ENCODE results near the gene PNPLA5.
"Not testable (repeated sequence)": the region's sequence is repeated elsewhere in the genome, so short reads cannot be mapped to it uniquely, and the experiment has no call there.

The PNPLA5 gene, protein sequence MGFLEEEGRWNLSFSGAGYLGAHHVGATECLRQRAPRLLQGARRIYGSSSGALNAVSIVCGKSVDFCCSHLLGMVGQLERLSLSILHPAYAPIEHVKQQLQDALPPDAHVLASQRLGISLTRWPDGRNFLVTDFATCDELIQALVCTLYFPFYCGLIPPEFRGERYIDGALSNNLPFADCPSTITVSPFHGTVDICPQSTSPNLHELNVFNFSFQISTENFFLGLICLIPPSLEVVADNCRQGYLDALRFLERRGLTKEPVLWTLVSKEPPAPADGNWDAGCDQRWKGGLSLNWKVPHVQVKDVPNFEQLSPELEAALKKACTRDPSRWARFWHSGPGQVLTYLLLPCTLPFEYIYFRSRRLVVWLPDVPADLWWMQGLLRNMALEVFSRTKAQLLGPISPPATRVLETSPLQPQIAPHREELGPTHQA

DNA sequence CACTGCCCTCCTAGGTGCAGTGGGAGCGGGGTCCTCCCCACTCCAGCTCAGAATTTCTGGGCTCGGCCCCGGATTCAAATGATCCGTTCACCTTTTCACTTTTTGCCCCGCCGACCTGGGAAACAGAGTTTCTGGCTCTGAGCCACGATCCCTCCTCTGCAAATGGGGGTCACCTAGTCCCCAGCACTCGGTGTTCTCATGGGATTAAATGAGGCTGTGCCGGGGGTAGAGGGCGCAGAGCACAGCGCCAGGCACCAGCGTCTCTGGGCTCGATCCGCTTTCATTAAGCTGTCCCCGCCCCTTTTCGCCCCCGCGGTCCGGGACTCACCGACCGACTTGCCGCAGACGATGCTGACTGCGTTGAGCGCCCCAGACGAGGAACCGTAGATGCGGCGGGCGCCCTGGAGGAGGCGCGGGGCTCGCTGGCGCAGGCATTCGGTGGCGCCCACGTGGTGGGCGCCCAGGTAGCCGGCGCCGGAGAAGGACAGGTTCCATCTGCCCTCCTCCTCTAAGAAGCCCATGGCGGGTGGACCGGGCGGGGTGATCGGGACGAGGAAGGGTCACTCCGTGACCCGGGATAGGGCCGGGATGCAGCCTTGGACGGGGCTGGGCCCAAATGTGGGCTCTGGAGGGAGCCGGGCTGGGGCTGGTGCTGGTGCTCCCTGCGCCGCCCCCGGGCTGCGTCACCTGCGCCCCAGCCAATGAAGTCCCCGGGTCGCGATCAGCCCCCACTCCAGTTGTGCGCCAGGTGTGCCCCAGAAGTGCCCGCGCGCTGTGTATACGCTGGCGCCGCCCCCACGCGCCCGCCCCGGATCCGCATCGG, at the start of gene PNPLA5:
Gene PNPLA5 (minus strand): TSS at position 654 of the 823 bp plus-strand sequence. CDS start 133 bp downstream, at position 521.
- DNase-seq, result no peak

DNA sequence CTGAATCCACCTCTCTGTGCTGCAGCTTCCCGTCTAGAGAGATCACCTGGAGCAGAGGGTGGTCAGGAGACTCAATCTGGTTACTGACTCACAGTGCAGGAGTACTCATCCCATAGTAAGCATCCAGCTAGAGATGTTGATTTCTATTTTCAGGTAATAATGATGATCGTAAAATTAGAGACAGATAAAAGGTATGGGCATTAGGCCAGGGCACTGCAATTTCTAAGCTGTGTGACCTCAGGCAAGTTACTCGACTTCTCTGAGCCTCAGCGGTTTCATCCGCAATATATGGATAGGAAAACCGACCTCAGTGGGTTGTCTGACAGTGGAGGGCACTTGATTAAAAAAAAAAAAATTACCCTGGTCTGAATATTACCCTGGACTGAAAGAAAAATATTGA, 49.6 kb upstream of the PNPLA5 start:
- no peak for DNase-seq

DNA sequence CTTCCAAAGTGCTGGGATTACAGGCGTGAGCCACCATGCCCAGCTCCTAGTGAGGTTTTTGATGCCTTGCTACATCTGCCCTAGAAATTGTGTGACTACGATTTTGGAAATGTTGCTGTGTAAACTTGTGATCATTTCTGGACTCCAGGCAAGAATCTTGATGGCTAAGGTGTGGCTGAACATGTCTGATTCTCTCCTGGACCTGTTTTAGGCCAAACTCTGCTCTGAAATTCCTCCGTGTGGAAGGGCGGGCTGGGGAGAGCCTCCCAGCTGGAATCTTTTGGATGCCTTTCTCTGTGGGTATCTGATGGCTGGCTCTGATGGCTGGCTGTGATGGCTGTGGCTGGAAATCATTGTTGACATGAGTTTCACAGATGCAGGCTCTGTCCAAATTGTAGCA, 40.0 kb upstream of the PNPLA5 start:
- DNase-seq, result no peak

DNA sequence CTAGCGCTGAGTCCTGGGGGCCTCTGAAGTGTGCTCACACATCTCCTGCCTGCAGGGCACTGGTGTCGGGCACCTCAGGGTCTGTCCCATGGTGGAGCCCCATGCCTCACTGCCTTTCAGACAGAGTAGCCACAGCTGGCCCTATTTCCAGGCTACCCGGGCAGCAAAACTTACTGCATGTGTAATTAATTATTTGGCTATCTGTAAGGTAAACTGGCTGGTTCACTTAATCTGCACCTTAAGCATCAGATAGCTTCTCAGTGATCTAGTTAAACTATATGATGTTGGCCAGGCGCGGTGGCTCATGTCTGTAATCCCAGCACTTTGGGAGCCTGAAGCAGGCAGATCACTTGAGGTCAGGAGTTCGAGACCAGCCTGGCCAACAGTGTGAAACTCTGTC, 37.1 kb upstream of the PNPLA5 start:
- DNase-seq, result no peak

DNA sequence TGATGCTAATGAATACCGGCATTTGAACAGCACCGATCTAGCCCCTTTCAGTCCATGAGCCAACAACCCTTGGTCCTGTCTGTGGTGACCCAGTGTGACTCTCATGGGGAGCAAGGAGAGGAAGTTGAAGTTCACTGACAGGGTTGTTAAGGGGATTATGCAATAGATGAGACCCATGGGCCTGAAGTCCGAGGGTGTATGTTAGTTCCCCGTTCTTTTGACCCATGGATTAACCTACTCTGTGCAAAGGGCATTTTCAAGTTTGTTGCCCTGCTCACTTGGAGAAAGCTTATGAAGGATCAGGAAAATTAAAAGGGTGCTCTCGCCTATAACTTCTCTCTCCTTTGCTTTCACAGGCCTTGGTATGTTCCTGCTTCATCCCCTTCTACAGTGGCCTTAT, 36.7 kb upstream of the PNPLA5 start:
- DNase-seq, result no peak

DNA sequence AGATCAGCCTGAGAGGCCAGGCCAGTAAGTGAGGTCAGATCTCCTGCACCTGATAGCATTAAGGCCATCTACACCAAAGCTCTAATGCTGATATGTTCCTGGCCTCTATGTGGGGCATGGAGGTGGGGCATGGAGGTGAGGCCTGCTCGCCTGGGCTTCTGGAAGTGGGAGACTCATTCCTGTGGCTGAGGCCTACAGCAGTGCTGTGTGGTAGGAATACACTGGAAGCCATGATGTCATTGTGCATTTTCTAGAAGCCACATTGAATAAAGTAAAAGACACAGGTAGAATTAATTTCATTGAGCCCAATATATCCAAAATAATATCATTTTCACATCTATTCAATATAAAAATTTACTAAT, 34.5 kb upstream of the PNPLA5 start:
- DNase-seq, result no peak

DNA sequence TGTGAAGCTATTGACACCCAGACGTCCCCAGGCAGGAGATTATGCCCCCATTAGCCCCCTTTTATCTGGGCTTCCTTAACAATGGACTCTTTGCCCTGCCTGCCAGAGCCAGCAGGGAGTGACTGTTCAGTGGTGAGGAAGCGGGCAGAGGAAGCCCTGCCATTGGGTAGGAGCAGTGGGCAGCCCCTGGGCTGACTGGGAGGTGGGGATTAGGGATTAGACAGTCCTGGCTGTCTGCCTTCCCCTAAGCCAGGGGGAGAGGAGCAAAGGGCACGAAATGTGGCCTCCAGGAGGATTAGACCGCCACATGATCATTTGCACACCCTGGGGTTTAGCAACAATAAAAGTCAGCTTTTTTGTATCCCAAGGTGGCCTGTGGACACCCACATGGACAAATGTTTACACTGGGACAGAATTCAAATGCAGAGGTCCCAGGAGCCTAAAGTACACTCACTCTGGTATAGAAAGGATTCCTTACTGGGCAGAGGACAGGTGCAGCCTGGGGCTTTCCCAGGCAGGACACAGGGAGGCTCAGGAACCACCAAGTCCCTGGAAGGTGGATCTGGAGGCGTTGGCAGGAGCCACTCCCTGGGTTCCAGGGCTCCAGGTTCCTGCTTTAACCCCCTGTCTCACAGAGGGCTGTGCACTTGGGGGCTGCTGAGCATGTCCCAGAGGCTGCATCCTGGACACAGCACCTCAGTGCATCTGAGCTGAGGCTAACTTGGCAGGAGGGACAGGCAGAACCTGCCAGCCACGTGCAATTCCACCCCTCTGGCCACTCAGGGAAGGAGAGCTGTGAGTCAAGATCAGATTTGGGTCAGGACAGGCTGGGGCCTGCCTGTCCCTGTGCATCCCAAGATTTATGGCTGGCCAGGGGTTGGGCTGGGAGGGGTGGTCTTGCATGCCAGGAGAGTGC, 33.9 kb upstream of the PNPLA5 start:
- DNase-seq, result no peak

DNA sequence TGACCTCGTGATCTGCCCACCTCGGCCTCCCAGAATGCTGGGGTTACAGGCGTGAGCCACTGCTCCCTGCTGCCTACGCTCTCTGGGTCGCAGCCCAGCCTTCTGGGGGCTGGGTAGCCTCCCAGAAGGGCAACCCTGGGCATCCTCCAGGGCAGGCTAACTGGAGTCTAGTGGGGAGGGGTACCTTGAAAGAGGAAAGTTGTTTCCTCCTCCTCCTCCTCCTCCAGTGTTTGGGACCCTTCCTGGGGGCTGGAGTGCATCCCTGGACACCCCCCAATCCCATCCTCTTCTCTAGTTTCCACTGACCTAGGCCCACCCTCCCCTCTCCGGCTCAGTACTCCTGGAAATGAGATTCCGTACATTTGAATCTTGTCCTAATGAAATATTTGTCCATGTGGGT, 33.1 kb upstream of the PNPLA5 start:
- no peak for DNase-seq

DNA sequence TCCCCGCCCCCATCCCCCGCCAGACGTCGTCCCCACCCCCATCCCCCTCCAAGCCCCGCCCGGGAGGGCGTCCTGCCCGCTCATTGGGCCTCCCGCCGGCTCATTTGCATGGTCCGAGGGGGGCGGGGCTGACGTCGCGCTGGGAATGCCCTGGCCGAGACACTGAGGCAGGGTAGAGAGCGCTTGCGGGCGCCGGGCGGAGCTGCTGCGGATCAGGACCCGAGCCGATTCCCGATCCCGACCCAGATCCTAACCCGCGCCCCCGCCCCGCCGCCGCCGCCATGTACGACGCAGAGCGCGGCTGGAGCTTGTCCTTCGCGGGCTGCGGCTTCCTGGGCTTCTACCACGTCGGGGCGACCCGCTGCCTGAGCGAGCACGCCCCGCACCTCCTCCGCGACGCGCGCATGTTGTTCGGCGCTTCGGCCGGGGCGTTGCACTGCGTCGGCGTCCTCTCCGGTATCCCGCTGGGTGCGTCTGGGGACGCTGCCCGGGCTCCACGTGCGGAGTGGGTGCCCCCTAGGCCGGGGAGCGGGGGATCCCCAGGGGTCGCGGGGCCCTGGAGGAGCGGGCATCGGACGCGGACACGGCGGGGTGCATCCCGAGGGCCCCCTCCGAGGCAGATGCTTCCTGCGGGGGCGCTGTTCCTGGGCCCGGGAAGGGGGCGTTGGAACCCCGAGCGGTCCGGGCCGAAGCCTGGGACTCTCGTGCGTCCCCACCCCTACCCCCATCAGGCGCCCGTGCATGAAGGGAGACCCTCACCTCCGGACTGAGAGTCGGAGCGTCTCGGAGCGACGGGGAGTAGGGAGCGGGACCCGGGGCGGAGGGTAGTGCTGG, 32.0 kb upstream of the PNPLA5 start, which contains the start of gene PNPLA3:
Gene PNPLA3 (plus strand): TSS at position 175 of the 834 bp plus-strand sequence. CDS start 107 bp downstream, at position 282.
- no peak for DNase-seq

DNA sequence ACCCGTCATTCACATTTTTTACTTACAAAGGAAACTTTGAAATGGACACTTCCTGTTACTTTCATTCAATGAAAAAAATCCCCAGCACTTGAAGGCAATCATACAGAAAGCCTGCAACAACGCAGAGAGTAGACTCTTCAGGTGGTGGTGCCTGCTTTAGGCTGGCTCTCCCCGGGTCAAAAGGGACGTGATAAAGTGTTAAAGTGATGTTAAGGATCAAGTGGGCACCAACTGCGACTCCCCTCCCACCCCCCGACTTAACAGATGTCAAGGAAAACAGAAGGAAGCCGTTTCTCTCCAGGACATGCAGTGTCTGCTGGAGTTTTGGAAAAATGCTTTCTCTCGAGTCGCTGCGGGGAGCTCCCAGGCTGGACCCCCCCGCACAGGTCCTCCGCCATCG, 31.4 kb upstream of the PNPLA5 start:
- DNase-seq, result no peak

DNA sequence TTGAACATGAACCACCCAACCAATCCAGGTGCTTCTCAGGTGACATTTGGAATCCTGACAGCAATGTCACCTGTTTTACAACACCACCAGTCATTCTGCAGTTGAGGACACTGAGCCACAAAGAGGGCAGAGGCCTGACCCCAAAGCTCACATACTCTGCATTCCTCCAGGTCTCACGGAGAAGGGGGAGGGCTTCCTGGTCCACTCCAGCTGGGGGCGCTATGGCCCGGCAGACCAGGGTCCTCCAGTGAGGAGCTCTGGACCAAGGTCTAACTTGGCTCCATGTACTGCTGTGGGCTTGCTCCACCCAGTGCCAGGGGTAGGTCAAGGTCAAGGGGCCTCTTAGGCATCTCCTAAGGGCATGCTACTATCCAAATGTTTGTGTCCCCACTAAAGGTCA, 30.3 kb upstream of the PNPLA5 start:
- DNase-seq, result no peak

DNA sequence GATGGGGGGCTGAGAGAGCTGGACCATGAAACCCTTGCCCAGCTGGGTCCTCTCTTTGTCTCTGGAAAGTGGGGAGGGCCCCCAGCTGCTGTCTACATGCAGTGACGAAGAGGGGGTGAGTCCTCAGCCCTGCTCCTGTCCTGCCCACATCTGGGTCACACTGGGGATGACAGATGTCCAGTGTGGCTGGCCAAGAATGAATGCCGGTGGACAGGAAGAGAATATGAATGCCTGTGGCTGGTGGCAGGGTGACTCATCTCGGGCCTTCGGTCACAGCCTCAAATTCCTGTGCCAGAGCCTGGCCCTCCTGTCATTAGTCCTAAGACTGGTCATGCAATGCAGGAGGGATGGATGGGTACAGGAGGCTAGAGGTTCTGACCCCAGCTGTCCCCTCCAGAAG, 29.6 kb upstream of the PNPLA5 start:
- no peak for DNase-seq

DNA sequence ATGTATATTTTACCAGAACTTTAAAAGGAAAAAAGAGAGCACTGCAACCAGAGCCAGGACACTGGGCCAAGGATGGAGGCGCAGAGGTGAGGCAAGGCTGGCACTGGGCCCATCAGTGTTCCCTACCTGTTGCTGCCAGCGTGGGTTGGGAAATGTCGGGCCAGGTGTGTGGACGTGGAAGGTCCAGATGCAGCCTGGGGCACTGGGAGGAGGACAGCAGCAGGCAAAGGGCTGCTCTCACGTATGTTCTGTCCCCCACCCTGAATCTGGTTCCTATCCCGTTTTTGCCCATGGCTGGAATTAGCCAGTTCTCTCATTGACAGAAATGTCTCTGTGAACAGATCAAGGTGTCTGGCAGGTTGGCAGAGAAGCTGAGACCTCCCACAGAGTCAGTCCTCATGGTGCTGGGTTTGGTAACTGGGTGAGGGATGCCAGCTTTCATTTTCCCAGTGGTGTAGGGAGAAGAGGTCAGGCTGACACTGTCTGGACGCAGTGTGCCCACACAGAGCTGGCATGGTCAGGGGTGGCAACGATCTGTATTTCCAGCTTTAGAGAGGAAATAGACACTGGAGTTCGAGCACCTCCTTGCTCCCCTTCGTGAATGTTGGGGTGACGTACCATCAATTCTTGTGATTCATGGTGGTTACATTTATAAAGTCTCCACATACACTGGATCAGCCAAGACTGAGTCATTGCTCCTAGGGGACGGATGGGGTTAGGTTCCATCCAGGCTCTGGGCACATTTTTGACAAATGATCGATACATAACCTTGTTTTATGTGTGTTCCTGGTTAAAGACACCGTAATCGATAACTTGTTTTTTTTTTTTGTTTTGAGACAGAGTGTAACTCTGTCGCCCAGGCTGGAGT, 27.5 kb upstream of the PNPLA5 start:
- no peak for DNase-seq

DNA sequence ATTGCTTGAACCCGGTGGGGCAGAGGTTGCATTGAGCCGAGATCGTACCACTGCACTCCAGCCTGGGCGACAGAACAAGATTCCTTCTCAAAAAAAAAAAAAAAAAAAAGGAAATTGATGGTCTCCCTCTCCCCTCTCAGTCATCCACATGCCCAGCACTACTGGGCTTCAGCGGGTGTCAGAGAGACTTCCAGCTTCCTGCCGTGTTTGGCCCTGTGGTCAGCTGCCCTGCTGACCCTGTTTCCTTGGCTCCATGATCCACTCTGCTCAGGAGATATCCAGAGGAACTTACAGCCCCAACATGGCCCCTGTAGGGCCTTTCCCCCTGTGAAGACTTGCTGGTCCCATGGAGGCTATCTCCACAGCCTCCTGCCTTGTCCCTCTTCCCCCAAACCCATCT, 25.7 kb upstream of the PNPLA5 start:
- no peak for DNase-seq

DNA sequence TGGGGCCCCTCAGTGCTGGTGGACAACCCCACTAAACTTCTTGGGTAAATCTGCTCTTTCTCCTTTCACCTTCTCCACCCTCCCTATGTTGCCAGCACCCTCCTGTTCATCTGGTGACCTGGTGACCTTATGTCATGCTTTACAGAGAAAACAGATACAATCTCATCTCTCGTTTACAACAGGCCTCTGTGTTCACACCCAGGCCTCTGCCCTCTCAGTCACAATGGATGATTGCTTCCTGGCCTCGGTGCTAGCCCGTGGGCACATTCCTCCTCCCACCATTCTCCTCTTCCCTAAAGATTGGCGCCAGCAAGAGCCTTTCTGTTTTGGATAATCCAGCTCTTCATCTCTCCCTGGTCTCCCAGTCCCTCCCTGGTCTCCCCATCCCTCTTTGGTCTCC, 19.5 kb upstream of the PNPLA5 start:
- DNase-seq, result no peak

DNA sequence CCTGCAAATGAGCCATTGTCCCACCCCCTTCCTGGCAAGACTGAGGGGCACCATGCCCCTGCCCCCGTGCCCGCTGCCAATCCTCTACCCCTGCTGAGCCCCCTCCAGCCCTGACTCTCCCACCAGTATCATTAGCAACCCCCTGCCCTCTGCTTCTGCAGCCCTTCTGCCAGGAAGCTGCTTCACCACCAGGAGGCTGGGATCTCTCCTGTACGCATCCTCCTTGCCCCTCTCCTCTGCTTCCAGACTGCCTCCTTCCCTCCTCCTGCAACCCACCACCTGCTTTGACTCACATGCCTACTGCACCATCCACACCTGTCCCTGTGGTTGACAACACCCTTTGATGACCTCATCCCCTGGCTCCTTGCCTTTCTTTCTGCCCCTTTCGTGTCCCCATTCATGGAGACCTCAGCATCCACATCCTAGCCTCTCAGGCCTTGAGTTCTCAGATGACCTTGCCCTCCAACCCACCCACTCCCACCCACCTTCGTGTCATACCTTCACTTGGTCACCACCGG, 18.4 kb upstream of the PNPLA5 start:
- DNase-seq, result no peak

DNA sequence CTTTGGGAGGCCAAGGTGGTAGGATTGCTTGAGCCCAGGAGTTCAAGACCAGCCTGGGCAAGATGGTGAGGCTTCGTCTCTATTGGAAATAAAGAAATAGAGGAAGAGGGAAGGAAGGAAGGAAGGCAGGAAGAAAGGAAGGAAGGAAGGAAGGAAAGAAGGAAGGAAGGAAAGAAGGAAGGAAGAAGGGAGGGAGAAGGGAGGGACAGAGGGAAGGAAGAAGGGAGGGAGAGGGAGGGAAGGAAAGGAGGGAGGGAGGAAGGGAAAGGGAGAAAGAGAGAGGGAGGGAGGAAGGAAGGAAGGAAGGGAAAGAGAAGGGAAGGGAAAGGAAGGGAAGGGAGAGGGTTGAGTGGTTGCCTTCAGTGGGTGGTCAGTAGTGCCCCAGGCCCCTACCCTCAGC, 17.9 kb upstream of the PNPLA5 start:
- no peak for DNase-seq

DNA sequence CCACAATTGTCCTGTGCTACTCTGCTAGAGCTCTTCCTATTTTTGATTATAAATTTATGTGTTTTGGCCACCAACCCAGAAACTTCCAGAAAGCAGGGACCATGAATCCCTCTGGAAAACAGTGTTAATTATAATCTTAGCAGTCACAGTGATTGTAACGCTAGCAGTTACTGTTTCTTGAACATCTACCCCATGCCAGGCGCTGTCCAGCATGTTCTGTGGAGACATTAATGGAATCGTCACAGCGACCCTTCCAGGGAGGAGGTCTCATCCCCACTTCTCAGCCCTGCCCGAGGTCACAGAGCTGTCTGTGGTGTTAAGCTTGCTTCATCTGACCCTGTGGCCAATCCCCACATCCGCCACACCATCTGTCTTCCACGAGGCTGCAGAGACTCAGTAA, 13.9 kb upstream of the PNPLA5 start:
- no peak for DNase-seq

DNA sequence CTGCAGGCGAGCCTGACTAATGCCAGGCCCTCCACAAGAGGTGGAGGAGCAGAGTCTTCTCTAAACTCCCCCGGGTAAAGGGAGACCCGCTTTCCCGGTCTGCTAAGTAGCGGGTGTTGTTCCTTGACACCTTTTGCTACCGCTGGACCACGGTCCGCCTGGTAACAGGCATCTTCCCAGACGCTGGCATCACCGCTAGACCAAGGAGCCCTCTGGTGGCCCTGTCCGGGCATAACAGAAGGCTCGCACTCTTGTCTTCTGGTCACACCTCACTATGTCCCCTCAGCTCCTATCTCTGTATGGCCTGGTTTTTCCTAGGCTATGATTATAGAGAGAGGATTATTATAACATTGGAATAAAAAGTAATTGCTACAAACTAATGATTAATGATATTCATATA, 12.6 kb upstream of the PNPLA5 start:
- not testable (repeated sequence) for DNase-seq

DNA sequence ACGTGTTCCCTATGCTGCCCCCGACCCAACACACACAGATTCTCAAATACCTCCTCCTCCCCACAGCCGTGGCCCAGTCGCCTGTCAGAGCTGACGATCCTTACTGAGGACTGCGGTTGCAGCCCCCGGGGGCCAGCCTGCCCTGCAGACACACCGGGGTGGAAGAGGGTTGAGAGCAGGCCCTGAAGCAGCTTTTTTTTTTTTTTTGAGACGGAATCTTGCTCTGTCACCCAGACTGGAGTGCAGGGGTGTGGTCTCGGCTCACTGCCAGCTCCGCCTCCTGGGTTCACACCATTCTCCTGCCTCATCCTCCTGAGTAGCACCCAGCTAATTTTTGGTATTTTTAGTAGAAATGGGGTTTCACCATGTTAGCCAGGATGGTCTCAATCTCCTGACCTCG, 11.2 kb upstream of the PNPLA5 start:
- not testable (repeated sequence) for DNase-seq
